ENCODE measurements around the gene NXPH2. TPM values are rescaled to one million over a fixed set of nuclear protein-coding genes. Genes with fewer than 3 reads are reported as not detected.
A peak's percentile ranks its signal among the peaks of the same experiment; 100 is the strongest.

NXPH2 gene
- total and polyA plus RNA-seq, 9 of the 15 experiments (the other 6 are each of a cell fraction or from before 2014, with no cell fraction given), result not detected

DNA sequence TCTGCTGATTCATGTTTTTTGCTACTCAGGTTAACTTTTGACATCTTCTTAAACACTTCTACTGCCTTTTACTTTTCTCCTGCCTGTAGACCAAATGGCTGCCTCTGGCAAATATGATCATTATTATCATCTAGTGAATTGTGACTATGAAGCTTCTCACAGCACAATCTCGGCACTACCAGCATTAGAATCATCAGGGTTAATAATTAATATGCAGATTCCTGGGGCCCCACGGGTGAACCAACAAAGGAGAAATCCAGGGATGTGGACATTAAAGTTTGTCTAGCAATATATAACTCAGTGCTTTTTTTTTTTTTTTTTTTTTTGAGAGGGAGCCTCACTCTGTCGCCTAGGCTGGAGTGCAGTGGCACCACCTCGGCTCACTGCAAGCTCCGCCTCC, 142.5 kb downstream of the NXPH2 start:
- WGBS (ENCODE audit: insufficient coverage, low coverage, missing lambda C conversion rate), result 0% methylated on average over 5 of the region's 5 CpGs
- Histone ChIP-seq H3K79me2 (ENCODE audit: control insufficient read depth, insufficient read depth, low read length) (no peaks in the 10 kb centered on the region), H2AFZ (ENCODE audit: low read depth, low read length) (no peak overlapping the region), H3K4me3 (no peak overlapping the region), H3K9me1 (ENCODE audit: control insufficient read depth, insufficient read depth, low read length) (no peaks in the 10 kb centered on the region), H3K9me3 (replicated peaks; ENCODE audit: control insufficient read depth, insufficient read depth, low read depth, low read length) (no peaks in the 10 kb centered on the region), H3K4me1 (replicated peaks in 1 of 2; ENCODE audit: control insufficient read depth in 2 of 2, insufficient read depth in 2 of 2, low read length in 2 of 2) (no peaks in the 10 kb centered on the region), H3K4me2 (ENCODE audit: insufficient read depth, low read length) (no peak overlapping the region), H3K27me3 (ENCODE audit: control insufficient read depth in 2 of 2, insufficient read depth in 2 of 2, low read length in 2 of 2) (peaks cover 0 to 3% of the 10 kb centered on the region in 2 experiments; a peak in 2 of 5 replicates), H3K9ac (ENCODE audit: insufficient read depth in 1 of 2, low read depth in 2 of 2, low read length in 2 of 2) (no peak overlapping the region), H3K27ac (ENCODE audit: extremely low read depth, low read depth, low read length) (no peak overlapping the region), H4K20me1 (replicated peaks; ENCODE audit: control insufficient read depth, insufficient read depth, low read length) (no peaks in the 10 kb centered on the region), H3K36me3 (ENCODE audit: control insufficient read depth, insufficient read depth, low read length) (no peaks in the 10 kb centered on the region)
- CTCF ChIA-PET (ENCODE audit: low intra/inter-chr PET ratio), result no interaction called here
- BruUV-seq (replicated peaks), result no TSS peak
- TF ChIP-seq CBFA2T3 (IDR thresholded peaks at IDR 0.05), result peak; percentile 52; the same call in 1 of the 2 replicates
- TF ChIP-seq, protein P1, sequence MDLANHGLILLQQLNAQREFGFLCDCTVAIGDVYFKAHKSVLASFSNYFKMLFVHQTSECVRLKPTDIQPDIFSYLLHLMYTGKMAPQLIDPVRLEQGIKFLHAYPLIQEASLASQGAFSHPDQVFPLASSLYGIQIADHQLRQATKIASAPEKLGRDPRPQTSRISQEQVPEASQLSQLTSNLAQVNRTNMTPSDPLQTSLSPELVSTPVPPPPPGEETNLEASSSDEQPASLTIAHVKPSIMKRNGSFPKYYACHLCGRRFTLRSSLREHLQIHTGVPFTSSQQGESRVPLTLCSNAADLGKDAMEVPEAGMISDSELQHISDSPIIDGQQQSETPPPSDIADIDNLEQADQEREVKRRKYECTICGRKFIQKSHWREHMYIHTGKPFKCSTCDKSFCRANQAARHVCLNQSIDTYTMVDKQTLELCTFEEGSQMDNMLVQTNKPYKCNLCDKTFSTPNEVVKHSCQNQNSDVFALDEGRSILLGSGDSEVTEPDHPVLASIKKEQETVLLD (IDR thresholded peaks at IDR 0.05), result no peak
- TF ChIP-seq, protein P2, sequence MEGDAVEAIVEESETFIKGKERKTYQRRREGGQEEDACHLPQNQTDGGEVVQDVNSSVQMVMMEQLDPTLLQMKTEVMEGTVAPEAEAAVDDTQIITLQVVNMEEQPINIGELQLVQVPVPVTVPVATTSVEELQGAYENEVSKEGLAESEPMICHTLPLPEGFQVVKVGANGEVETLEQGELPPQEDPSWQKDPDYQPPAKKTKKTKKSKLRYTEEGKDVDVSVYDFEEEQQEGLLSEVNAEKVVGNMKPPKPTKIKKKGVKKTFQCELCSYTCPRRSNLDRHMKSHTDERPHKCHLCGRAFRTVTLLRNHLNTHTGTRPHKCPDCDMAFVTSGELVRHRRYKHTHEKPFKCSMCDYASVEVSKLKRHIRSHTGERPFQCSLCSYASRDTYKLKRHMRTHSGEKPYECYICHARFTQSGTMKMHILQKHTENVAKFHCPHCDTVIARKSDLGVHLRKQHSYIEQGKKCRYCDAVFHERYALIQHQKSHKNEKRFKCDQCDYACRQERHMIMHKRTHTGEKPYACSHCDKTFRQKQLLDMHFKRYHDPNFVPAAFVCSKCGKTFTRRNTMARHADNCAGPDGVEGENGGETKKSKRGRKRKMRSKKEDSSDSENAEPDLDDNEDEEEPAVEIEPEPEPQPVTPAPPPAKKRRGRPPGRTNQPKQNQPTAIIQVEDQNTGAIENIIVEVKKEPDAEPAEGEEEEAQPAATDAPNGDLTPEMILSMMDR (IDR thresholded peaks at IDR 0.05 in 2 of 3, conservative IDR thresholded peaks at IDR 0.05 in 1 of 3; ENCODE audit: insufficient read depth in 2 of 3, low read depth in 1 of 3, low read length in 3 of 3), result no peak
- no peak for TF ChIP-seq ZNF561 (CRISPR knock-in tag; conservative IDR thresholded peaks at IDR 0.05)
- TF ChIP-seq SNRNP70 (optimal IDR thresholded peaks at IDR 0.05; ENCODE audit: low read depth, low read length), result no peak
- no peak for TF ChIP-seq POLR2H (tag; IDR thresholded peaks at IDR 0.05; ENCODE audit: low read depth)
- TF ChIP-seq SREBF2 (CRISPR knock-in tag; IDR thresholded peaks at IDR 0.05), result no peak
- TF ChIP-seq POLR2AphosphoS5 (IDR thresholded peaks at IDR 0.05; ENCODE audit: control insufficient read depth, insufficient read depth, low read depth, low read length), result no peak
- no peak for TF ChIP-seq CHD1 (IDR thresholded peaks at IDR 0.05; ENCODE audit: low read length)
- in situ Hi-C loops (cut with MboI) (no loop called here), intact Hi-C loops (cut with micrococcal nuclease) (no loop called here)
- POLR2A ChIA-PET, result no interaction called here
- ATAC-seq, result no peak
- DNase-seq (ENCODE audit: extremely low read depth in 1 of 4, low spot score in 3 of 4), result no peak
- FAIRE-seq, result no peak
